ENCODE data around the gene SRCAP. TPM values are rescaled to one million over a fixed set of nuclear protein-coding genes. Genes with fewer than 3 reads are reported as not detected.
A peak's percentile ranks its signal among the peaks of the same experiment; 100 is the strongest.

Gene SRCAP
- polyA plus RNA-seq, 1 donor (not counting 4 experiments of a cell fraction or from before 2014, with no cell fraction given) = 1.4 TPM

- Histone ChIP-seq H3K27ac (ENCODE audit: control insufficient read depth, insufficient read depth, low read length) (peak overlapping the region; percentile 76), H3K79me2 (ENCODE audit: control insufficient read depth, insufficient read depth, low read length) (no peaks in the 10 kb centered on the region), H3K9me3 (ENCODE audit: control insufficient read depth, low read depth, low read length) (no peaks in the 10 kb centered on the region), H3K9me1 (ENCODE audit: control insufficient read depth, extremely low read depth, insufficient read depth, low read length) (no peaks in the 10 kb centered on the region), H2AFZ (ENCODE audit: control insufficient read depth, low read length) (no peak overlapping the region), H4K20me1 (ENCODE audit: control insufficient read depth, extremely low read depth, insufficient read depth, low read length) (no peaks in the 10 kb centered on the region), H3K4me1 (ENCODE audit: control insufficient read depth, extremely low read depth, insufficient read depth, low read length) (peaks cover 9% of the 10 kb centered on the region), H3K36me3 (ENCODE audit: control insufficient read depth in 2 of 2, extremely low read depth in 1 of 2, insufficient read depth in 2 of 2, low read length in 2 of 2) (peaks cover 19 to 28% of the 10 kb centered on the region in 2 experiments), H3K4me3 (ENCODE audit: control insufficient read depth in 2 of 3, extremely low read depth in 1 of 3, insufficient read depth in 2 of 3, low read depth in 1 of 3, low read length in 3 of 3) (peak overlapping the region; percentile 55 to 78 (median 75)), H3K9ac (ENCODE audit: control insufficient read depth, extremely low read depth, insufficient read depth, low read length) (peak overlapping the region; percentile 90), H3K27me3 (ENCODE audit: control insufficient read depth, extremely low read depth, insufficient read depth, low read length) (no peaks in the 10 kb centered on the region), H3K4me2 (ENCODE audit: control insufficient read depth, extremely low read depth, insufficient read depth, low read depth, low read length) (peak overlapping the region; percentile 97)
- FAIRE-seq = no peak
- no peak for DNase-seq (ENCODE audit: low read depth, low spot score)
- TF ChIP-seq EZH2 (IDR thresholded peaks at IDR 0.05; ENCODE audit: low read length) = no peak
- TF ChIP-seq CTCF (optimal IDR thresholded peaks at IDR 0.05 in 1 of 3, IDR thresholded peaks at IDR 0.05 in 1 of 3, conservative IDR thresholded peaks at IDR 0.05 in 1 of 3; ENCODE audit: extremely low read depth in 1 of 3, insufficient read depth in 2 of 3, low read length in 3 of 3) = no peak
- dilution Hi-C loops (cut with MboI; ENCODE audit: extremely low pct_ligation_motif_present, low sequenced_read_pairs) = loop anchor here (25.0 kb wide), 1 partner anchor 112 kb away; the partner anchor contains the start of genes BCL7C and CTF1
Measured at GRCh38 chr16:30775131-30775391, 76.1 kb downstream of the SRCAP start.

GRCh38 chr16:30775392-30776188, 76.6 kb downstream of the SRCAP start:
- Histone ChIP-seq H3K27me3 (ENCODE audit: control insufficient read depth, extremely low read depth, insufficient read depth, low read length) (no peaks in the 10 kb centered on the region), H3K9me3 (ENCODE audit: control insufficient read depth, low read depth, low read length) (no peaks in the 10 kb centered on the region), H3K36me3 (ENCODE audit: control insufficient read depth in 2 of 2, extremely low read depth in 1 of 2, insufficient read depth in 2 of 2, low read length in 2 of 2) (peaks cover 19 to 28% of the 10 kb centered on the region in 2 experiments), H4K20me1 (ENCODE audit: control insufficient read depth, extremely low read depth, insufficient read depth, low read length) (no peaks in the 10 kb centered on the region), H3K27ac (ENCODE audit: control insufficient read depth, insufficient read depth, low read length) (peak overlapping the region; percentile 76), H3K9ac (ENCODE audit: control insufficient read depth, extremely low read depth, insufficient read depth, low read length) (peak overlapping the region; percentile 90), H3K4me2 (ENCODE audit: control insufficient read depth, extremely low read depth, insufficient read depth, low read depth, low read length) (peak overlapping the region; percentile 97), H3K79me2 (ENCODE audit: control insufficient read depth, insufficient read depth, low read length) (no peaks in the 10 kb centered on the region), H3K4me3 (ENCODE audit: control insufficient read depth in 2 of 3, extremely low read depth in 1 of 3, insufficient read depth in 2 of 3, low read depth in 1 of 3, low read length in 3 of 3) (peak overlapping the region; percentile 55 to 78 (median 75)), H2AFZ (ENCODE audit: control insufficient read depth, low read length) (peak overlapping the region; percentile 71), H3K4me1 (ENCODE audit: control insufficient read depth, extremely low read depth, insufficient read depth, low read length) (peaks cover 9% of the 10 kb centered on the region), H3K9me1 (ENCODE audit: control insufficient read depth, extremely low read depth, insufficient read depth, low read length) (no peaks in the 10 kb centered on the region)
- no peak for DNase-seq (ENCODE audit: low read depth, low spot score)
- FAIRE-seq = no peak
- no peak for TF ChIP-seq EZH2 (IDR thresholded peaks at IDR 0.05; ENCODE audit: low read length)
- dilution Hi-C loops (cut with MboI; ENCODE audit: extremely low pct_ligation_motif_present, low sequenced_read_pairs) = loop anchor here (25.0 kb wide), 1 partner anchor 112 kb away; the partner anchor contains the start of genes BCL7C and CTF1

Measured in keratinocyte (primary cell).